ENCODE measurements around the gene FAM184A.

The FAM184A gene, protein sequence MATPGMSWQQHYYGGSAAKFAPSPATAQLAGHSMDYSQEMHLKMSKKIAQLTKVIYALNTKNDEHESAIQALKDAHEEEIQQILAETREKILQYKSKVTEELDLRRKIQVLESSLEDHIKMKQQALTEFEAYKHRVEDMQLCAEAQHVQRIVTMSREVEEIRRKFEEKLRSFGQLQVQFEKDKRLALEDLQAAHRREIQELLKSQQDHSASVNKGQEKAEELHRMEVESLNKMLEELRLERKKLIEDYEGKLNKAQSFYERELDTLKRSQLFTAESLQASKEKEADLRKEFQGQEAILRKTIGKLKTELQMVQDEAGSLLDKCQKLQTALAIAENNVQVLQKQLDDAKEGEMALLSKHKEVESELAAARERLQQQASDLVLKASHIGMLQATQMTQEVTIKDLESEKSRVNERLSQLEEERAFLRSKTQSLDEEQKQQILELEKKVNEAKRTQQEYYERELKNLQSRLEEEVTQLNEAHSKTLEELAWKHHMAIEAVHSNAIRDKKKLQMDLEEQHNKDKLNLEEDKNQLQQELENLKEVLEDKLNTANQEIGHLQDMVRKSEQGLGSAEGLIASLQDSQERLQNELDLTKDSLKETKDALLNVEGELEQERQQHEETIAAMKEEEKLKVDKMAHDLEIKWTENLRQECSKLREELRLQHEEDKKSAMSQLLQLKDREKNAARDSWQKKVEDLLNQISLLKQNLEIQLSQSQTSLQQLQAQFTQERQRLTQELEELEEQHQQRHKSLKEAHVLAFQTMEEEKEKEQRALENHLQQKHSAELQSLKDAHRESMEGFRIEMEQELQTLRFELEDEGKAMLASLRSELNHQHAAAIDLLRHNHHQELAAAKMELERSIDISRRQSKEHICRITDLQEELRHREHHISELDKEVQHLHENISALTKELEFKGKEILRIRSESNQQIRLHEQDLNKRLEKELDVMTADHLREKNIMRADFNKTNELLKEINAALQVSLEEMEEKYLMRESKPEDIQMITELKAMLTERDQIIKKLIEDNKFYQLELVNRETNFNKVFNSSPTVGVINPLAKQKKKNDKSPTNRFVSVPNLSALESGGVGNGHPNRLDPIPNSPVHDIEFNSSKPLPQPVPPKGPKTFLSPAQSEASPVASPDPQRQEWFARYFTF

DNA sequence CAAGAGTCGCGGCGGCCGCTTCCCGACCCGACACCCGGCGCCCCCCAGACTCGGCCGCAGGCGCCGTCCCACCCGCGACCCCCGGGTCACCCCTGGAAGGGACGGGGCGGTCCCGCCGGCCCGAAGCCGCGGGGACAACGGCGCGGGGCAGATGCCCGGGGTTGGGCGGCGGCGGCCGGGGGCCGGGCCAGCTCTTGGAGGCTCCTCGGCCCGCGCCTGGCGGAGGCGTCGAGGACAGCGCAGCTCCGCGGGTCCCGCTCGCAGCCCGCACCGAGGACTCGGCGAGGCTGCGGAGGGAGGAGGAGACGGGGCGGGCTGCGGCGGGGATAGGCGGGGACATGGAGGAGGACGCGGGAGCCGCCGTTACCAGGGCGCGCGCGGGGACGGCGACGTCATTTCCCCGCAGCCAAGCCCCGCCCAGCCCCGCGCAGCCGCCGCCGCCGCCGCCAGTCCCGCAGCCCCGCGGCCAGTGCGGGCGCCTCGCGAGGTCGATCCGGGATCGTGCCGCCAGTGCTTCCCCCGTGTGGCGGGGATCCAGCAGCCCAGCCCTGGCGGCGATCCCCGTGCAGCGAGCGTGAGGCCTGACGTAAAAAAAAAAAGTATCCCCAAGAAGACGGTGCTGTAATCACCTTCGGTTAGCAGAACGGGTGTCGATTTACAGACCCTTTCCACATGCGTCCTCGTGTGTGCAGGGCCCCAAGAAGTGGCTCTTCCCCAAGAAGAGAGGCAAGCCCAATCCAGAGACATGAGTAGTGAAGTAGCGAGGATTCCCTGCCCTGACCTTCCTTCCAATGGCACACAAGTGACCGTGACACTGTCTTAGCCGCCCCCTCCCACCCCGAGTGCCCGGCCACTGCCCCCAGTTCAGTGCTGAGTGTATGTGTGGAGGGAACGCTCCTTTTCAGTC, at the start of gene FAM184A:
TSS of gene FAM184A (minus strand) at position 289 of the 907 bp plus-strand sequence. CDS start 365 bp downstream, outside the sequence.
- peak within 1 kb of the TSS; percentile 50 for H3K4me3 ChIP-seq (ENCODE audit: low read depth, low read length)
- TF ChIP-seq, protein P1, sequence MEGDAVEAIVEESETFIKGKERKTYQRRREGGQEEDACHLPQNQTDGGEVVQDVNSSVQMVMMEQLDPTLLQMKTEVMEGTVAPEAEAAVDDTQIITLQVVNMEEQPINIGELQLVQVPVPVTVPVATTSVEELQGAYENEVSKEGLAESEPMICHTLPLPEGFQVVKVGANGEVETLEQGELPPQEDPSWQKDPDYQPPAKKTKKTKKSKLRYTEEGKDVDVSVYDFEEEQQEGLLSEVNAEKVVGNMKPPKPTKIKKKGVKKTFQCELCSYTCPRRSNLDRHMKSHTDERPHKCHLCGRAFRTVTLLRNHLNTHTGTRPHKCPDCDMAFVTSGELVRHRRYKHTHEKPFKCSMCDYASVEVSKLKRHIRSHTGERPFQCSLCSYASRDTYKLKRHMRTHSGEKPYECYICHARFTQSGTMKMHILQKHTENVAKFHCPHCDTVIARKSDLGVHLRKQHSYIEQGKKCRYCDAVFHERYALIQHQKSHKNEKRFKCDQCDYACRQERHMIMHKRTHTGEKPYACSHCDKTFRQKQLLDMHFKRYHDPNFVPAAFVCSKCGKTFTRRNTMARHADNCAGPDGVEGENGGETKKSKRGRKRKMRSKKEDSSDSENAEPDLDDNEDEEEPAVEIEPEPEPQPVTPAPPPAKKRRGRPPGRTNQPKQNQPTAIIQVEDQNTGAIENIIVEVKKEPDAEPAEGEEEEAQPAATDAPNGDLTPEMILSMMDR (IDR thresholded peaks at IDR 0.05; ENCODE audit: low read depth, low read length), result peak; percentile 32
- in situ Hi-C loops (cut with HindIII; ENCODE audit: low sequenced_read_pairs), result no loop called here

DNA sequence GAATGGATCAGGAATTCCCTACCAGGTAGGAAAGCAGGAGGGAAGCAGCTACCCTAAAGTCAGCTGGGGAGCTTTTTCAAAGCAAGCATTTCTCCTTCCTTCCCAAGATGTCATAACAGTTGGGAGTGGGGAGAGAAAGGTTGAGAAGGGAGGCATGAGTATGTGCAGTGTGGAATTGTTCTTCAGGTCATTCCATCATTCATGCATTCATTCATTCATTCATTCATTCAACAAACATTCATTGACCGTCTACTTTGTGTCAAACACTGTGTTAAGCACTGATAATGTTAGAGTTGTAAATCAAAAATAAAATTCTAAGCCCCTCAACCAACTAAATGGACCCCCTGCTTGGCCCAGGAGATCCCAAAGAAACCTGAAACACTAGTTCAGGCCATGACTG, 49.2 kb upstream of the FAM184A start:
- TF ChIP-seq, protein P1 (IDR thresholded peaks at IDR 0.05; ENCODE audit: low read depth, low read length), result no peak
- no peak for DNase-seq (ENCODE audit: low read depth, low spot score)
- in situ Hi-C loops (cut with HindIII; ENCODE audit: low sequenced_read_pairs), result loop anchor here (25.0 kb wide), 1 partner anchor 185 kb away; no protein-coding TSS in a partner anchor
- no peak overlapping the region for H3K4me3 ChIP-seq (ENCODE audit: low read depth, low read length)

More for the DNA sequence above, at the start of gene FAM184A:
- DNase-seq (ENCODE audit: low read depth, low spot score), result peak; percentile 54

DNA sequence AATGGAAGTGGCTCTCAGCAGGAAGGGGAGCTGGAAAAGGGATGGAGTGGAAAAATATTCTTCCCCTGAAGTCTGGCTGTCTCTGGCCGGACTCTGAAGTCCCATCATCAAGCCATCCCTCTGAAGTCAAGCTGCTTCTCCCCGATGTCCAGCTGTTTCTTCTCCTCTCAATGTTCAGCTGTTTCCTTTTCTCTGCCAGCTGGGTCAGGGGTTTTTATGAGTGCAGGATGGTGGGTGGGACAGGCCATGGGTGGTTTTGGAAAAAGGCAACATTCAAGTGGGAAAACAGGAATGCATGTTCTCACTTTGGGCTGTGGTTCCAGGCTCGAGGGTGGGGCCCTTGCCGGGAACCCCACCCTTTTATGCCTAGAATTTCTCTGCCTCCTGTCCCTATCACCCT, 48.4 kb upstream of the FAM184A start:
- TF ChIP-seq, protein P1 (IDR thresholded peaks at IDR 0.05; ENCODE audit: low read depth, low read length), result no peak
- in situ Hi-C loops (cut with HindIII; ENCODE audit: low sequenced_read_pairs), result loop anchor here (25.0 kb wide), 1 partner anchor 185 kb away; no protein-coding TSS in a partner anchor
- DNase-seq (ENCODE audit: low read depth, low spot score), result no peak
- no peak overlapping the region for H3K4me3 ChIP-seq (ENCODE audit: low read depth, low read length)

DNA sequence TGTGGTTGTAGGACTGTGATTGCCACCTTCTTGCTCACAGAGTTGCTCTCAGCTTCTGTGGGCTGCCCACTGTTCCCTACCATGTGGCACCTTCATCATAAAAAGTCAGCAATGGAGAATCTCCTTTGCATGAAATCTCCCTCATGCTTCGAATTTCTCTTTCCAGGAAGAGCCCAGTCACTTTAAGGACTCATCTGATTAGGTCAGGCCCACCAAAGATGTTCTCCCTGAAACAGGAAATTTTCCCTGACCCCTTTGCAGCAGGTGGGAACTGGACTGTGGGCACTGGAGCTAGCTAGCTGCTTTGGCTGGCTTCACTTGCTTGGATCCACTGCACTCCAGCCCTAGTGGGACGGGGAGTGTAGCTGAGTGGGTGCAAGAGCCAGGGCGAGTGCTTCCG, 47.7 kb upstream of the FAM184A start:
- in situ Hi-C loops (cut with HindIII; ENCODE audit: low sequenced_read_pairs), result loop anchor here (25.0 kb wide), 1 partner anchor 186 kb away; no protein-coding TSS in a partner anchor
- no peak overlapping the region for H3K4me3 ChIP-seq (ENCODE audit: low read depth, low read length)
- DNase-seq (ENCODE audit: low read depth, low spot score), result no peak
- TF ChIP-seq, protein P1 (IDR thresholded peaks at IDR 0.05; ENCODE audit: low read depth, low read length), result no peak

DNA sequence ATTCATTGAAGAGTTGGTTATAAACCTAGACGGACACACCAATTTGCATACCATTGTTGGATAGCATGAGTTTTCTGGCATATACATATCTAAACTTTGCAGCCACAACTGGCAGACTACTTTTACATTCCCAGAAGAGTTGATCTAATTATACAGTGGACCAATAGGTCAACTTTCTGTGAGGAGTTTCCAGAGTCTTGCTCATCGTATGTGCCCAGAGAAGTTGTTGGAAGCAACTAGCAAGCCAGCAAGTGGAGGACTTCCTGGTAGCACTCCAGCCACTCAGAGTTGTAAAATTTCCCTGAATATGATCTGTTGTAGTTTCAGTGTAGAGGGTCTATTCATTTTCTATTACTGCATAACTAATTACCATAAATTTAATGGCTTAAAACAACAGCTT, 47.1 kb upstream of the FAM184A start:
- in situ Hi-C loops (cut with HindIII; ENCODE audit: low sequenced_read_pairs), result loop anchor here (25.0 kb wide), 1 partner anchor 187 kb away; no protein-coding TSS in a partner anchor
- DNase-seq (ENCODE audit: low read depth, low spot score), result no peak
- no peak overlapping the region for H3K4me3 ChIP-seq (ENCODE audit: low read depth, low read length)
- TF ChIP-seq, protein P1 (IDR thresholded peaks at IDR 0.05; ENCODE audit: low read depth, low read length), result no peak
